ENCODE data around the gene TUBA3D. TPM values are rescaled to one million over a fixed set of nuclear protein-coding genes. Genes with fewer than 3 reads are reported as not detected.
A peak's percentile ranks its signal among the peaks of the same experiment; 100 is the strongest.
"Not testable (repeated sequence)": the region's sequence is repeated elsewhere in the genome, so short reads cannot be mapped to it uniquely, and the experiment has no call there.

The TUBA3D gene
- polyA plus RNA-seq, 3 donors: not detected

- H2AFZ ChIP-seq (ENCODE audit: insufficient read depth, low read depth, low read length, poor library complexity, severe bottlenecking); H3K9ac ChIP-seq (ENCODE audit: insufficient read depth, low read length, poor library complexity, severe bottlenecking); intact Hi-C loops (cut with micrococcal nuclease); H3K4me1 ChIP-seq (ENCODE audit: control insufficient read depth in 1 of 2, insufficient read depth in 2 of 2, low read length in 2 of 2); DNase-seq; H3K79me2 ChIP-seq (ENCODE audit: insufficient read depth, low read length); H3K4me2 ChIP-seq (replicated peaks; ENCODE audit: extremely low read depth, low read length, poor library complexity, severe bottlenecking); H3K27me3 ChIP-seq (ENCODE audit: control insufficient read depth in 2 of 2, insufficient read depth in 2 of 2, low read length in 2 of 2); H3K4me1 Mint-ChIP-seq; H3K9me3 Mint-ChIP-seq; H3K9me3 ChIP-seq (replicated peaks in 1 of 2; ENCODE audit: control insufficient read depth in 1 of 2, insufficient read depth in 1 of 2, low read length in 2 of 2); H4K20me1 ChIP-seq (ENCODE audit: insufficient read depth, low read length); H3K27ac ChIP-seq (ENCODE audit: low read depth in 1 of 2, low read length in 2 of 2); H3K4me3 Mint-ChIP-seq; H3K4me3 ChIP-seq (replicated peaks in 1 of 3; ENCODE audit: low read depth in 2 of 3, low read length in 3 of 3); H3K27me3 Mint-ChIP-seq (ENCODE audit: low read depth in 3 of 3): not testable (repeated sequence)
- 61% methylated on average over 8 of the region's 15 CpGs for WGBS (ENCODE audit: insufficient coverage)
- H3K36me3 Mint-ChIP-seq: peaks cover 39 to 78% of the 10 kb centered on the region in 2 donors
- peak overlapping the region in 5 of 7 donors; percentile 30 to 71 (median 61) for H3K27ac Mint-ChIP-seq
- peaks cover 29 to 57% of the 10 kb centered on the region in 2 donors for H3K36me3 ChIP-seq (replicated peaks in 1 of 2; ENCODE audit: control insufficient read depth in 1 of 2, insufficient read depth in 2 of 2, low read length in 2 of 2)
These were observed 38.7 kb downstream of the TUBA3D start for GRCh38 chr2:131514408-131515166.

GRCh38 chr2:131515235-131515634 is 39.3 kb downstream of the TUBA3D start:
- H3K79me2 ChIP-seq (ENCODE audit: insufficient read depth, low read length); H3K9ac ChIP-seq (ENCODE audit: insufficient read depth, low read length, poor library complexity, severe bottlenecking); H3K27ac ChIP-seq (ENCODE audit: low read depth in 1 of 2, low read length in 2 of 2); H3K27me3 Mint-ChIP-seq (ENCODE audit: low read depth in 3 of 3); H3K4me1 ChIP-seq (ENCODE audit: control insufficient read depth in 1 of 2, insufficient read depth in 2 of 2, low read length in 2 of 2); H3K4me3 ChIP-seq (replicated peaks in 1 of 3; ENCODE audit: low read depth in 2 of 3, low read length in 3 of 3); intact Hi-C loops (cut with micrococcal nuclease); H3K4me2 ChIP-seq (replicated peaks; ENCODE audit: extremely low read depth, low read length, poor library complexity, severe bottlenecking); DNase-seq; H4K20me1 ChIP-seq (ENCODE audit: insufficient read depth, low read length); H3K27ac Mint-ChIP-seq; H3K4me3 Mint-ChIP-seq; H3K4me1 Mint-ChIP-seq; H3K27me3 ChIP-seq (ENCODE audit: control insufficient read depth in 2 of 2, insufficient read depth in 2 of 2, low read length in 2 of 2); H3K9me3 ChIP-seq (replicated peaks in 1 of 2; ENCODE audit: control insufficient read depth in 1 of 2, insufficient read depth in 1 of 2, low read length in 2 of 2); H3K9me3 Mint-ChIP-seq; H2AFZ ChIP-seq (ENCODE audit: insufficient read depth, low read depth, low read length, poor library complexity, severe bottlenecking): not testable (repeated sequence)
- H3K36me3 Mint-ChIP-seq: peaks cover 38 to 79% of the 10 kb centered on the region in 2 donors
- 86% methylated on average over 4 of the region's 14 CpGs for WGBS (ENCODE audit: insufficient coverage)
- H3K36me3 ChIP-seq (replicated peaks in 1 of 2; ENCODE audit: control insufficient read depth in 1 of 2, insufficient read depth in 2 of 2, low read length in 2 of 2): peaks cover 29 to 57% of the 10 kb centered on the region in 2 donors

- DNase-seq: no peak
- H2AFZ ChIP-seq (ENCODE audit: insufficient read depth, low read depth, low read length, poor library complexity, severe bottlenecking): no peak overlapping the region
- H3K4me1 ChIP-seq (ENCODE audit: control insufficient read depth in 1 of 2, insufficient read depth in 2 of 2, low read length in 2 of 2): no peaks in the 10 kb centered on the region
- TF ChIP-seq, protein P1, sequence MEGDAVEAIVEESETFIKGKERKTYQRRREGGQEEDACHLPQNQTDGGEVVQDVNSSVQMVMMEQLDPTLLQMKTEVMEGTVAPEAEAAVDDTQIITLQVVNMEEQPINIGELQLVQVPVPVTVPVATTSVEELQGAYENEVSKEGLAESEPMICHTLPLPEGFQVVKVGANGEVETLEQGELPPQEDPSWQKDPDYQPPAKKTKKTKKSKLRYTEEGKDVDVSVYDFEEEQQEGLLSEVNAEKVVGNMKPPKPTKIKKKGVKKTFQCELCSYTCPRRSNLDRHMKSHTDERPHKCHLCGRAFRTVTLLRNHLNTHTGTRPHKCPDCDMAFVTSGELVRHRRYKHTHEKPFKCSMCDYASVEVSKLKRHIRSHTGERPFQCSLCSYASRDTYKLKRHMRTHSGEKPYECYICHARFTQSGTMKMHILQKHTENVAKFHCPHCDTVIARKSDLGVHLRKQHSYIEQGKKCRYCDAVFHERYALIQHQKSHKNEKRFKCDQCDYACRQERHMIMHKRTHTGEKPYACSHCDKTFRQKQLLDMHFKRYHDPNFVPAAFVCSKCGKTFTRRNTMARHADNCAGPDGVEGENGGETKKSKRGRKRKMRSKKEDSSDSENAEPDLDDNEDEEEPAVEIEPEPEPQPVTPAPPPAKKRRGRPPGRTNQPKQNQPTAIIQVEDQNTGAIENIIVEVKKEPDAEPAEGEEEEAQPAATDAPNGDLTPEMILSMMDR (IDR thresholded peaks at IDR 0.05): no peak
- WGBS (ENCODE audit: insufficient coverage): 93% methylated on average over 6 of the region's 10 CpGs
- intact Hi-C loops (cut with micrococcal nuclease): no loop called here
- H3K9me3 ChIP-seq (replicated peaks in 1 of 2; ENCODE audit: control insufficient read depth in 1 of 2, insufficient read depth in 1 of 2, low read length in 2 of 2): no peaks in the 10 kb centered on the region
- H3K27ac ChIP-seq (ENCODE audit: low read depth in 1 of 2, low read length in 2 of 2): no peak overlapping the region
- H3K4me2 ChIP-seq (replicated peaks; ENCODE audit: extremely low read depth, low read length, poor library complexity, severe bottlenecking): no peak overlapping the region
- Mint-ChIP-seq H3K27me3 (ENCODE audit: low read depth in 3 of 3) (no peaks in the 10 kb centered on the region), H3K4me1 (no peaks in the 10 kb centered on the region), H3K36me3 (peaks cover 43 to 83% of the 10 kb centered on the region in 2 donors), H3K4me3 (no peak overlapping the region), H3K27ac (peak overlapping the region in 1 of 7 donors; percentile 33), H3K9me3 (peaks cover 0 to 2% (median 0%) of the 10 kb centered on the region in 7 donors)
- H3K79me2 ChIP-seq (ENCODE audit: insufficient read depth, low read length): no peaks in the 10 kb centered on the region
- no peak overlapping the region for H3K4me3 ChIP-seq (replicated peaks in 1 of 3; ENCODE audit: low read depth in 2 of 3, low read length in 3 of 3)
- H3K36me3 ChIP-seq (replicated peaks in 1 of 2; ENCODE audit: control insufficient read depth in 1 of 2, insufficient read depth in 2 of 2, low read length in 2 of 2): peaks cover 33 to 61% of the 10 kb centered on the region in 2 donors
- no peaks in the 10 kb centered on the region for H3K27me3 ChIP-seq (ENCODE audit: control insufficient read depth in 2 of 2, insufficient read depth in 2 of 2, low read length in 2 of 2)
- no peak overlapping the region for H3K9ac ChIP-seq (ENCODE audit: insufficient read depth, low read length, poor library complexity, severe bottlenecking)
- H4K20me1 ChIP-seq (ENCODE audit: insufficient read depth, low read length): no peaks in the 10 kb centered on the region
These were observed 40.1 kb downstream of the TUBA3D start for GRCh38 chr2:131516011-131516410.

DNA sequence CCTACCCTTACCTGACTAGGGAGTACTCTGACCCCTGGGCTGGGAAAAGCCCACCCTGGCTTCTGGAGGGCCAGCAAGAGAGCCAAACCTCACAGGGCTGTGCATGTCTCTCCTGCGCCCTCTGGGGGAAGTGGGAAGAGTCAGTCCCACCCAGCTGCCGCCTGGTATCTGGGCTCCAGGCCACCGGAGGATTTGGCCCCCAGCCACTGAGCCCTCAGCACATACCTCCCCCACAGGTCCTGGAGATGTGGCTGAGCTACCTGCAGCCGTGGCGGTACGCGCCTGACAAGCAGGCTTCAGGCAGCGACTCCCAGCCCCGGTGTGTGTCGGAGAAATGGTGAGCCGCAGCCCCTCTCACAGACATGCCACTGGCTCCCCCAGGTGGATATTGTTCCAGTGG is 40.7 kb downstream of the TUBA3D start:
- H3K27ac ChIP-seq (ENCODE audit: low read depth in 1 of 2, low read length in 2 of 2); H3K4me2 ChIP-seq (replicated peaks; ENCODE audit: extremely low read depth, low read length, poor library complexity, severe bottlenecking); H3K27ac Mint-ChIP-seq; H3K27me3 ChIP-seq (ENCODE audit: control insufficient read depth in 2 of 2, insufficient read depth in 2 of 2, low read length in 2 of 2); H3K9ac ChIP-seq (ENCODE audit: insufficient read depth, low read length, poor library complexity, severe bottlenecking); H3K79me2 ChIP-seq (ENCODE audit: insufficient read depth, low read length); H3K4me1 ChIP-seq (ENCODE audit: control insufficient read depth in 1 of 2, insufficient read depth in 2 of 2, low read length in 2 of 2); intact Hi-C loops (cut with micrococcal nuclease); H3K27me3 Mint-ChIP-seq (ENCODE audit: low read depth in 3 of 3); H3K4me1 Mint-ChIP-seq; H4K20me1 ChIP-seq (ENCODE audit: insufficient read depth, low read length); H3K9me3 ChIP-seq (replicated peaks in 1 of 2; ENCODE audit: control insufficient read depth in 1 of 2, insufficient read depth in 1 of 2, low read length in 2 of 2); H2AFZ ChIP-seq (ENCODE audit: insufficient read depth, low read depth, low read length, poor library complexity, severe bottlenecking); H3K9me3 Mint-ChIP-seq; DNase-seq; H3K4me3 Mint-ChIP-seq; H3K4me3 ChIP-seq (replicated peaks in 1 of 3; ENCODE audit: low read depth in 2 of 3, low read length in 3 of 3): not testable (repeated sequence)
- H3K36me3 ChIP-seq (replicated peaks in 1 of 2; ENCODE audit: control insufficient read depth in 1 of 2, insufficient read depth in 2 of 2, low read length in 2 of 2): peaks cover 30 to 63% of the 10 kb centered on the region in 2 donors
- WGBS (ENCODE audit: insufficient coverage): 100% methylated on average over 5 of the region's 11 CpGs
- peaks cover 43 to 82% of the 10 kb centered on the region in 2 donors for H3K36me3 Mint-ChIP-seq

All from CD14-positive monocyte (primary cell).